Fibroblast of skin of abdomen (primary cell): ENCODE data around the gene ADAMTS17.
"Not testable (repeated sequence)": the region's sequence is repeated elsewhere in the genome, so short reads cannot be mapped to it uniquely, and the experiment has no call there.

Experiments
- DNase-seq: peaks from one replicate; pipeline ENCODE4 v3.0.0-alpha.2; 2013

ADAMTS17 gene

DNA sequence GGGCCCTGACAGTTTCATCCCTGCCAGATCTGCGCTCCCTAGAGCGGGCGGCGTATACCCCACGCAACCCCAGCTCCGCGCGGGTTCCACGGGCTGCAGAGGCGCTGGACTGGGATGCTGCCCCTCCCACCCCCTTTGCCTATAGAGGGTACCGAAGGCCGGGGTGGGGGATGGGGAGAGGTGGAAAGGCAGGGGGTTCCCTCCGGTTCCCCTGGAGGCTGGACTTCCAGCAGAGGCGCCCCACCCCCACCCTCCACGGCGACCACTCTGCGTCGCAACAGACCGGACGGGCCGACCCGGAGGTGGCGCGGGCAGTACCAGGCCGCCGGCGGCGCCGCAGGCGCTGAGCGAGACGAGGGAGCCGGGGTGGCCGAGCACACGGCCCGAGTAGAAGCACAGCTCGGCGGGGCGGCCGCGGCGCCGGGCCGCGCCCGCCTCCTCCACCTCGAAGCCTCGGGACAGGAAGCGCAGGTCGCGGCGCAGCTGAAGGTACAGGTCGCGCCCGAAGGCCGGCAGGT lies 995 bp downstream of the ADAMTS17 start:
- DNase-seq: no peak

DNA sequence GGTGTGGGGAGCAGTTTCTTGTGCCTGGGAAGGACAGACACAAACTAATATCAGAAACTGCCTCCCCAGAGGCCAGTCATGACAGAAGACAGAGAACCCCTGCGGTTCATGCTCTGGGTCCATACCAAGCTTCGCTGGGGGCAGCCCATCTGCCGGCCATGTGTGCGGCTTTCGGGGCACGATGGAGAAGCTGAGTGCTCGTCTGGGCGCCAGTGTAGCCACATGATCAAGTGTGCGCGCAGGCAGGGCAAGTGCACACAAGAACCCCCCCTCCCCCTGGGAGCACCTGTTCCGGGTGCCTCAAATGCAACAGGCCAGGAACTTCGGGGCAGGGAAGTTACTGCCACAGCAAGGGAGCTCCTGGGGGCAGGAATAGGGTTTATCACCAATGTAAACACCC lies 1.8 kb downstream of the ADAMTS17 start:
- peak; percentile 6 for DNase-seq

DNA sequence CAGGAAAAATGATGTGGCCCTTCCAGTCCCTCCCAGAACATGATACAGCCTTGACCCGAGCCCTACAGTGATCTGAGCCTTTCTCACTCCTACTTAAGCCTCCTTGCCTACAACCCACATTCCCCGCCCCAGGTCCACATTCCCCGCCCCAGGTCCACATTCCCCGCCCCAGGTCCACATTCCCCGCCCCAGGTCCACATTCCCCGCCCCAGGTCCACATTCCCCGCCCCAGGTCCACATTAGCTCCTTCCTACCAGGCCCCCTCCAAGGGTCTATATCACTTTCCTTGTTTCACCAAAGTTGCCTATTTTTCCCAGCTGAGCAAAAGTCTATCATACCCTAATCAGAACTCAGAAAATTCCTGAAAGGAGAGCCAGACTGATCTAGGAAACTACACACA lies 2.3 kb downstream of the ADAMTS17 start:
- not testable (repeated sequence) for DNase-seq

DNA sequence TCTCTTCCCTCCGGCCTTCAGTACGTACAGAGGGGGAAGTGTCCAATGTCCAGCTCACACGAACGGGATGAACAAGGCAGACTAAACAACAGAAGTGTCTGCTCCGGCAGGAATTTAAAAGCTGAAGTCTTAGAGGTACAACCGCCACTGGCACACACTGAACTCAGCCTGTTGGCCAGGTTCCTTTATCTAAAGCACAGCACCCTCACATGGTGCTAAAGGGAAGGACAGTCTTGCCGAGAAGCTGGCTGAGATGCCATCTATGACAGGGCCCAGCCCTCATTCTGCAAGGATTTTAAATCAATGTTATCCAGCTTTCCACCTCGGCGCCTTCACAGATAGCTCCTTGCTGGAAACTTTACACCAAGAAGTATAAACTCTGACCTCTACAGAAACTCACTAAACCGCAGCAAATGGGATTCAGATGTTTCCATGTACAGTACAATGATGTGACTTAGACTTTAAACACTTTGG lies 2.8 kb downstream of the ADAMTS17 start:
- peak; percentile 59 for DNase-seq

DNA sequence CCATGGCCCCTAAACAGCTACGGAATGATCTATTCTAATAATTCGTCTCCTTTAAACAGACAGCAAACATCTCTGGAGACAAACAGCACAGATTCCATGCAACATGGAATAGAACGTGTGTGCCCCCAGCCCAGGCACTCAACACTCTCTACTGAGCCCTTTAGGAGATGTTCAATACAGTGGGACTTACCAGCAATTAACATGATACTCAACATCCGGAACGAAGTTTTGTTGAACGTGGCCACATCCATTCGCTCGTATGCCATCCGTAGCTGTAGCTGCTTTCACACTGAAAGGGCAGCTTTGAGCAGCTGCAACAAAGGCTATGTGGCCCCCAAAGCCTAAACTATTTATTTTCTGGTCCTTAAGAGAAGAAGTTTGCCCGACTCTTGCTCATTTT lies 3.5 kb downstream of the ADAMTS17 start:
- no peak for DNase-seq

DNA sequence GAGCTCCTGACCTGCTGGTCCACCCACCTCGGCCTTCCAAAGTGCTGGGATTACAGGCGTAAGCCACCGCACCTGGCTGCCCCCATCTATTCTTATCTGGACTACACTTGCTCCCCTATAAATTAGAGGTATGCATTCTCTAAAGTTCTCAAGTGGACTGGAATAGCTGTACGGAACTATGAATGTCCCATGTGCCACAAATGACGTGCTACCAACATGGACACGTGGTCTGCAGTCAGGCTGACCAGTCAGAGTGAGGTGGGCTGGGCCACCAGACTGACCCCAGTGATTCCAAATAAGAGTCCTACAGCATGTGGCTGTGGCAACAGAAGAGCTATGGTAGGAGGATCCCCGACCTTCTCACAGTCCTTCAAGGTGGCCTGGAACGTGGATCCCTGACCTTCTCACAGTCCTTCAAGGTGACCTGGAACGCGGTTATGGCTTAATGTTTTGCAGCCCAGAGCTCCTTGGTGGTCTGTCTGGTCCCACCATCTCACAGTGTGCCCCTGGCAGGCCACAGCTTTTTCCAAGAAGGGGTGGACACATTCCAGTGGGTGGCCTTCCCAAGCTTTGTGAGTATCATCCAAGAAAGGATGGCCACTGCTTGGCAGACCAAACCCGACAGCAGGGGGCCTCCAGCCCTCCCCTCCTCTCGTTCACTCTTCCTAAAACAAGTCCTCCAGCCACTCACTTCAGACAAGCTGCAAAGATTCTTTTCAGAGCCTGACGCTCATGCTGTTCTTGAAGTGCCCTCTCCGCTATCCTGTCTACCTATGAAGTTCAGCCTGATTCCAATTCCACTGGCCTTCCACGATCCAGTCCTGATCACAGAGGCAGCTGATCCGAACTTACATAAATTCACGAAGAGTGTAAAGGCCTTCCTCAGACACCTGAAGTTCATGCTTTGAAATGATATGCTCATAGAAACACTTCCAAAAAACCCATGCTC lies 4.4 kb downstream of the ADAMTS17 start:
- no peak for DNase-seq

DNA sequence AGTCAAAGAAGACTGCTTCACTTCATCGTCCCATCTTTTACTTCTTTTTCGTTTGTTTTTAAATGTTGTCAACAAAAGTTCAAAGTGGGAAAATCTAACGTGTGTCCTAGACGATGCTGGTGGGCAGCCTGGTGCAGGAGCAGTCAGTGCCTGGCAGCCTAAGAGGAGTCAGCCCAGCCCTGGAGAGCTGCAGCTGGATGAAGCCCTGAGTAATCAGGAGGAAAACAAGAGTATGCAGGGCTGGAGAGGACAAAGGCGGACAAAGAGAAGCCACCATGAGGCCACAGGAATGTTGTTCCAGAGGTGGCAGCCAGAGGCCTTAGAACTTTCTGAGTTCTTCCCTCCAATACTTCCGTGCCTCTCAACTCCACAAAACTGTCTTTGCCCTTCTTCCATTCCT lies 5.7 kb downstream of the ADAMTS17 start:
- DNase-seq: no peak

DNA sequence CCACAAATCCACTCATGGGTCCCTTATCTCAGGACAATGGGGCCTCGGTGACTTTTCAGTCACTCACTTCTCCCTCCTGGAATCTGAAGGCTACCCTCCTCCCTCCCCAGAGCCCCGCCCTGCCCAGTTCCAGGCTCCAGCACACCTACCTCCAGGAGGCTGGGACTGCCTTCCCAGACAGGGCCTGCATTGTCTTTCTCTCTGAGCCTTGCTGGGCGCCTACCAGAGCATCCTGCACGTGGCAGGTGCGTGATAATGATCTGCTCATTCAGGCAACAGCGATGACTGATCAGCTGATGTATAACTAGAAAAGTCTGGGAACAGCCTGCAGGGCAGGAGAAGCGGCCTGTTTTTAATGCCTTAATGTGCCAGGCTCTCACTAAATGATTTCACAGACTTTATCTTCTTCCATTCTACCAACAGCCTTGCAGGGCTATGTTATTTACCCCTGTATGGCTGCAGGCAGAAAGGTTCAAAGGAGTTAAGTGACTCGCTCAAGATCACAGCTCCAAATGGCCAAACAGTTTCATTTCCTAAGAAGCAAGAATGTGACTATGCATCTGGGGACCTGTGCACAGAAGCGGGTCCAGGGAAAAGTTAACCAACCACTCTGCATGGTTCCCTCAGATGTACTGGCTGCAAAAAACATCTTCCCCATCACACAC lies 6.3 kb downstream of the ADAMTS17 start:
- DNase-seq: no peak

DNA sequence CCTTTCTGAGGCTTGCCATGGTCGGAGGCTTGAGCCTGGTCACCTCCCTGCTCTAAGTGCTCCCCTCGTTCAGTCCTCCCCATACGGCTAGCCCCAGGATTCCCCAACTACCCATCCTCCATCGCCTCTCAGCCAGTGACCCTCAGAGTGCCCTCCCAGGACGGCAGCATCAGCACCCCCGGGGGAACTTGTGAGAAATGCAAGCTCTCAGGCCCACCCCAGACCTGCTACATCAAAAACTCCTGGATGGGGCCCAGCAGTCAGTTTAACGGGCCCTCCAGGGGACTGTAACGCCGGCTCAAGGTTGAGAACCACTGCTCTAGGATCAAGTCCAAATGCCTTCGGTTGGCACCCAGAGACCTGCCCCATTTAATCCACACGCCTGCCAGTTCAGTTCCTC lies 6.9 kb downstream of the ADAMTS17 start:
- DNase-seq: no peak

DNA sequence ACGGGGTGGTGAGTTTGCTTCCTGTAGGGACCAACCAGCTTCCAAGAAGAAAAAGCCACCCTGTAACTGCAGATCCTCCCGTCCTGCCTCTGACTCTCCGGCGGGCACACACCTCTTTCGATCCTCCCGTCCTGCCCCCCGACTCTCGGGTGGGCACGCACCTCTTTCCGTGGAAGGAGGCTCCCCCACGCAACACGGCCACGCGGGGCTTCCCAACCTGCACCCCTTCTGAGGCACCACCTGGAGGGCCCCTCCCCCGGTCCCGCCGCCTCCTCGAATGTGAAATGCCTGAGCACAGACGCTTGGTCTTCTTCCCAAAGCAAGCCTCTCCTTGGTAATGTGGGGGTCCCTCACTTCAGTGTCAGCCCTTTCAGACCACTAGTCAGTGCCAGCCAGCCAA lies 7.3 kb downstream of the ADAMTS17 start:
- no peak for DNase-seq

DNA sequence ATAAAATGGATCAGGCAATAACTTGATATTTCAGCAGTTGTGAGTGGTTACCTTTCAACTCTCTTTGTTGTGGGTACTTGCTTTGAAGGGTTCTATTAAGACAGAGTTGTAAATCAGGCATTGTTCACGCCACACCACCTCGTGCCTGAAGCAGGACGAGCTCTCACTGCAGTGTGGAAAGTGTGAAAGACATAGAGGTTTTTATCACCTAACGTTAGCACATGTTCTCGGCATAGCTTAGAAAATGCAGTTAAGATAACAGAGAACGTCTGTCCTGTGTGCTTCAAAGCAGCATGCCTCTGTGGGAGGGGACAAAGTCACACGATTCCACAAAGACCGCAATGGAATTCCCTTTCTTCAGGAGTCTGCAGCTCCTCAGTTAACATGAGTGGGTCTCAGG lies 7.8 kb downstream of the ADAMTS17 start:
- DNase-seq: no peak

DNA sequence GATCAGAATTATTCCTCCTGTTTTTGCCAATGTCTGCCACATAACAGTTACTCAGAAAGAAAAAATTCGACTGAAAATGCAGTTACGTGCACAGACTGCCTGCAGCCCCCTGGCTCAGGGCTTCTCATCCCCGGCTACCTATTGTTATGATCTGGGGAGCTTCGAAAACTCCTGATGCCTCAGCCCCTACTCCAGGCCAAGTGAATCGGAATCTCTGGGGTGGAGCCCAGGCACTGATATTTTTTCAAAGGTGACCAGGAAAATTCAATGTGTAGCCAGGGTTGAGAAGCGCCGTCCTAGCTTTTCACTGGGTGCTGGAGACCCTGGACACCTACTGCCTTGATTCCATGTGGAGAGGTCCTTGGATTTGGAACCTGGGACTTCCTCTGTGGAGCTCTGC lies 8.5 kb downstream of the ADAMTS17 start:
- no peak for DNase-seq

DNA sequence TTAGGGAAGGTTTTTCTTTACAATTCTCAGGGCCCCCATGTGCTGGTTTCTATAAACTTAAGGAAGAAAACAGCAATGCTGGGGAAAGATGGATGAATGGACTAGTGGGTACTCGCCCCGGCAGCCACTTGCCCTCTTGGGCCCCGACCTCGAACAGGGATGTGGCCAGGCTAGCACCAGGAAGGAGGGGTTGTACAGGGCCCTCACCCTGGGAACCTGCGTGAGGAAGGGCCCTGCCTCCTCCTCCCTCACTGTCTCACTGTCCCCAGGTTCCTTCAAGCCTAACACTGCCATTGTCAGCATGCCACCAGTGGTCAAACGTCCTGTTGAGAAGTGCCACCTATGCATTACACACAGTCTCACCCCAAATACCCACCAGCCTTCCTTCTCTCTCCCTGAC lies 9.1 kb downstream of the ADAMTS17 start:
- DNase-seq: no peak

DNA sequence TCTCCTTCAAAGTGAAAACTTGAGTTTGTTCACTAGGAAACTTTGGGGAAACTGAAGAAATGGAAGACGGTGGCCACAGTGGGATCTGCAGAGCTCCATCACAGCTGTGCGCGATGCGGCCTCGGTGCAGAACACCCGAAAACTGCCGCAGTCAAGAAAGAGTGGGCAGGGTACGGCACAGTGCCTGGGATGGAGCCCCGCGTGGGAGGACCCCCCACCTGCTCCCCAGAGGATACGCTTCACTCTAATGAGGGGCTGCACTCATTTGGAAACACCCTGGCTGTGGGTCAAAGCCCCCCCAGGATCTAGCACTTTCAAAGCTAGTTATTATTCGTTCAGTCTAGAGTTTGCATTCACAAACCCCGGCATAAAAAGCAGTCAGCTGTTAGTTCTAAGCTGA lies 9.5 kb downstream of the ADAMTS17 start:
- no peak for DNase-seq

DNA sequence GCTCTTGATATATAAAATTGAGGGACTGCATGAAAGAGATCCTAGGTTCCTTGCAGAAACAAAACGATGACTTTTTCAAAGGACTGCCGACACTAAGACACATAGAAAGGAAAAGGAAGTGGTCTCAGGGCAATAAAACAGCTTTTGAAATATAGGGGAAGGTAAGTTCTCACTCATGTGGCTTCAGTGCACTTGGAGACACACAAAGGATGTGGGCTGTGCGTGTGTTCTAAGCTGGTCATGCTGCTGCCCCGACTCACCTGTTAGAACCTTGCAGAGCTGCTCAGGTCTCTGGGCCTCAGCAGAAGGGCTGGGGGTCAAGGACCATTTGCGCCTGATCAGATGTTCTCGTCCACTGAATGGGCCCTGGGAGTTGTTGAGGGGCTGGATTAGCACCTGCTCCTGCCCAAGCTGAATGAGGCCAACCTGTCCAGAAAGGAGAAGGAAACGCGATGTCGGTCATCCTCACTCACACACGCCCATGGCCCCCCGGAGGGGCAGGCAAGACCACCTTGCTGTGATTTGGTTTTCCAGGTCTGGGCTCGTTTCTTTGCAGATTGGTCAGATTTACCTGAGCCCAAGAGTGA lies 11.1 kb downstream of the ADAMTS17 start:
- no peak for DNase-seq

DNA sequence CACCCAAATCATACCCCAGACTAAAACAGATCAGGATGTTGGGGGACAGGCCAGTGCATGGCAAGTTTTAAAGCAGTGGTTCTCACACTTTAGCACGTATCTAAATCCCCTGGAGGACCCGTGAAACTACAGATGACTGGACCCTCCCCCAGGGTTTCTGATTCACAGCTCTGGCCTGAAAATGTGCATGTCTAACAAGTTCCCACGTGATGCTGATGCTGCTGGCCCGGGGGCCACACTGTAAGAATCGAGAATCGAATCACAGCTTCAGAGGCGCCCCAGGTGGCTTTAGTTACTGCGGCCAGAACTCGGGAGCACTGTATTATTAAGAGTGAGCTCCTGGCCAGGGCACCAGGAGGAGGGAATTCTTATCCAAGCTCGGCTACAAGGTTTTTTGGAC lies 11.6 kb downstream of the ADAMTS17 start:
- no peak for DNase-seq

DNA sequence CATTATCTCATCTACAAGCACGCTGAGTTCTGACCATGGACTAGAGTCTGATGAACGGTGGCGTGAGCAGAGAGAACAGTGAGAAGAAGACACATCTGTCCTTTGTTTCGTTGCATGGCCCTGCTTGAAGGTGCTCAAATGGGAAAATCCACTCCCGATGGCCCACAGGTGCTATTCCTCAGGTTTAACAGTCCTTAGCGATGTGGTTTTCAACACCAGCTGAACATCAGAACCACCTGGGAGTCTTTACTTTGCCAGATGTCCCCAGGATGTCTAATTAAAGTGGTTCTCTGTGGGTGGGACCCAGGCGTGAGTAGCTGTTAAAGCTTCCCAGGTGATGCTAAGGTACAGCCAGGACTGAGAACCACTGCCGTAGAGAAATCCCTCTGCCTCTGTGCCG lies 13.0 kb downstream of the ADAMTS17 start:
- DNase-seq: no peak

DNA sequence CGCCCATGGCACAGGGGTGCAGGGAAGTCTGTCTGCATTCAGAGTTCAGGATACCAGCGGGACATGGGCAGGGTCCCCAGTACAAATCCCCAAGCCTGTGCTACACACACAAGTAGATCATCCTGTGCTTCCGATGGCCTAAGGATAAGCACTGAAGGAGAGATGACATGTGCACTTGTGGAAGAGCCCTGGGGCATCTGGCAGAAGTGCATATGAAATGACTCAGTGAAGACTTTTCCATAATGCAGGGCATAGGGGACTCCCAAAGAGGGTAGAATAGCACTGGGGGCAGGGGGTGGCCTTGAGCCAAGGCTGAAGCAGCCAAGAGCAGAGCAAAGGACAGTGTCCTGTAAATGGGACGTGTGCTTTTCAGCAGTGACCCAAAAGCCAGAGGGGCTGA lies 22.9 kb downstream of the ADAMTS17 start:
- no peak for DNase-seq

DNA sequence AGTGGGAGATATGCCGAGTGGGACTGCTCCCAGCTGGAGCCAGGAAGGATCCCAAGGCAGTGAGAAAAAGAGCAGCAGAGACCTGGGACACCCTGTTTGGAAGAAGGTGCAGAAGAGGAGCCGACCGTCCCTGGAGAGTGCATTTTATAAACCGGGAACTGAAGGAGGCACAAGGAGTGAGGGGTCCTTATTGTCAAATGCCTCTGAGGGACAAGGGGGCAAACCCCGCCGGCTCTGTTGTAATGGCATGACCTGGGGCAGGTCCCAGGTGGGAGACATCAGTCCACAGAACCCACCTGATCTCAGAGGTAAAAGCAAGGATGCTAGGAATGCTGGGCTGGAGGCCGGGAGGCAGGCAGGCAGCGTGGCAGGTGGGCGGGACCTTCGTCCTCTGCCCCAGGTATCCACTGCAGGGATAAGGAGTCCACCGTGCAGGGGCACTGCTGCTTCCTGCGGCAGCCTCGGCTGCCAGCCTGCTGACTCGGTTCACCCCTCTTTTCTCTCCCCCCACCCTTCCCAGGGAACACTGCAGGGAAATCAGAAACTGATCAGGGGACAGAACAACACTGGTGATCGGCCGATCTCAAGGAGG lies 26.9 kb downstream of the ADAMTS17 start:
- no peak for DNase-seq

DNA sequence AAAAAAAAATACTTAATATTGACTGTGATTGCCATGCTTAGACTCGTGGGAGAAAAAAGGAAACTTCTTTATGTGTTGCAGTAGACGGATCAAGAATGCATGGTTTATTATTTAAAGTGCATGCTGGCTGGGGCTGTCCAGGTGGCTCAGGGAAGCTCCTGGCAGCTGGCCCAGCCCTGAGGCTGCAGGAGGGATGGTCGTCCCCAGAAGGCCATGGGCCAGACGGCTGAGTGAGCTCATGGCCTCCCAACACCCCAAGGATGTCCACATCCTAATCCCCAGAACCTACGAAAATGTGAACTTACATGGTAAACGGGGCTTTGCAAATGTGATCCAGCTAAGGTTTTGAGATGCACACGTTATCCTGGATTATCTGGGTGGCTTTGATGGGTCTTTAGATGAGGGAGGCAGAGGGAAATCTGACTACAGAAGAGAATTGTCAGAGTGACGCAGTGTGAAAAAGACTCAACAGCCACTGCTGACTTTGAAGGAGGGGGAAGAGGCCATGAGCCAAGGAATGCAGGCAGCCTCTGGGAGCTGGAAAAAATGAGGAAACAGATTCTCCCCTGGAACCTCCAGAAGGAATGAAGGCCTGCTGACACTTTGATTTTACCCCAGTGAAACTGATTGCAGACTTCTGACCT lies 29.8 kb downstream of the ADAMTS17 start:
- DNase-seq: no peak

DNA sequence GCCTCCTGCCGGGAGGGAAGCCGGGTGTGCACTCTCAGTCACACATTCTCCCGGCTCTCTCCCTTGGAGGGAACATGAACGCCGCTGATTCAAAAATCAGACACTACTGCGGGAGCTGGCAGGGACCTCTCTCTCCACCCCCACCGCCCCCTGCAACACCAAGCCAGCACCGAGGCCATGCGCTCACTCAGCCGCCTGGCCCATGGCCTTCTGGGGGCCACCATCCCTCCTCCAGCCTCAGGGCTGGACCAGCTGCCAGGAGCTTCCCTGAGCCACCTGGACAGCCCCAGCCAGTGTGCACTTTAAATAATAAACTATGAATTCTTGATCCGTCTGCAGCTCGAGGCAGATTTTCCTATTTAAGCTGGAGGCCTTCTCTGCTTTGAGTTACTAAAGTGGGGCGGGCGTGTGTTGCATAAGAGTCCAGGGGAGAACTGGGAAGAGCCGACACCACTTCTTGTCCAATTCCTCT lies 30.6 kb downstream of the ADAMTS17 start:
- no peak for DNase-seq

DNA sequence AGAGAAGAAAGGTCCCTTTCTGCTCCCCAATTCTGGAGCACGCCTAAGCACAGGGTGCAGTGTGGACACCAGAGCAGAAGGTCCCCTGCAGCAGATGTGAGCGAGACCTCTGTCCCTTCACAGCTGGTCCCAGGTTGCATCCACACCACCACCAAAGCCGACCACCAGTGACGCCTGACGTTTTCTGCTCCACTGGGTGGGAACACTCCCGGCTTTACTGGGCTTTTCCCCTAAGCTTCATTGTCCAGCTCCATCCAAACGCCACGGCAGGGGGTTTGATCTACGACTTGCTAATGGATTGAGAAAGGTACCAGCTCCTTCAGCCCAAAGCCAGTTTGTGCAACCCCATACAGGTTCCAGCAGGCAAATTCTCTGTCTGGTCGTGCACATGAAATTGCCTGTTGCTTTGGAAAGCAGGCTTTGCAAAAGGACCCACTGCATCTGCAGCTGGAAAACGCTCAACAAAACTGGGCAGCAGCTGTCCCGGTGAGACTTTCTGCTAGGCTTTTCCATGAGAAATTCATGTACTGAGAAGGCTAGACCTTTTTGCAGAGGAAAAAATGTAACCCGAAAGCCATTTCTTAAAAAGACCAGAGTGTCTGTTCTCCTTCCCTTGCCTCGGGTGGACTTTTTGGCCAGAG lies 31.1 kb downstream of the ADAMTS17 start:
- no peak for DNase-seq
